K562 (cell line): ENCODE results near the gene TSC22D2. TPM values are rescaled to one million over a fixed set of nuclear protein-coding genes. Genes with fewer than 3 reads are reported as not detected.

ENCODE experiments used
- ATAC-seq: fragments of 200-7000 bp; cut with Tn5 transposase; 3 replicates; pipeline ENCODE4 v1.9.1; 2020; ENCODE audit warnings: moderate library complexity
- BruUV-seq: library from RNA; stranded (reverse); fragments of 400-500 nt; replicated peaks from 2 replicates; lab custom pipeline; 2021; lab: Mats Ljungman, UMichigan
- CTCF ChIA-PET: fragments of 300-600 bp; formaldehyde crosslinking; extraction: SDS; loops from one replicate; lab custom pipeline; 2021; ENCODE audit warnings: low intra/inter-chr PET ratio; lab: Yijun Ruan, JAX
- POLR2A ChIA-PET: fragments of 300-600, 350-650 bp; sonication (Branson Sonifier 250); formaldehyde crosslinking; extraction: SDS; loops from one replicate; lab custom pipeline; 2021; ENCODE audit warnings: antibody characterized with exemption, inconsistent platforms; lab: Yijun Ruan, JAX
- DNase-seq, 4 experiments: peaks; one replicate each; pipeline versions ENCODE4 v3.0.0 to v3.0.0-alpha.2; 2011 to 2018; ENCODE audit warnings: low spot score in 3 of 4, mixed read lengths in 3 of 4; ENCODE audit errors: extremely low read depth in 1 of 4
- FAIRE-seq: peaks from 2 replicates; lab custom pipeline; 2011; peaks lifted over from hg19 to GRCh38; lab: Jason Lieb, UNC
- H2AFZ ChIP-seq: 2 replicates; pipeline ENCODE4 v1.6.0; 2011; ENCODE audit warnings: low read depth, low read length, control low read depth, inconsistent platforms
- H3K27ac ChIP-seq: fragments of 200-600 bp; 3 replicates; pipeline ENCODE4 v1.8.0; 2011; ENCODE audit warnings: low read depth, mild to moderate bottlenecking, control low read depth, inconsistent platforms, low read length, moderate library complexity, mixed read lengths; ENCODE audit errors: extremely low read depth
- H3K27me3 ChIP-seq, 2 experiments: fragments of 300-600 bp in 1 of 2; 2 replicates in 1 of 2; 3 replicates in 1 of 2; pipeline versions ENCODE4 v1.6.0 to v1.8.0; 2011; ENCODE audit warnings: inconsistent platforms in 2 of 2, low read length in 2 of 2, mild to moderate bottlenecking in 1 of 2, mixed read lengths in 1 of 2, moderate library complexity in 1 of 2; ENCODE audit not compliant: control insufficient read depth in 2 of 2, insufficient read depth in 2 of 2
- H3K36me3 ChIP-seq: fragments of 300-600 bp; 3 replicates; pipeline ENCODE4 v1.8.0; 2011; ENCODE audit warnings: mild to moderate bottlenecking, low read length, inconsistent platforms; ENCODE audit not compliant: control insufficient read depth, insufficient read depth
- H3K4me1 ChIP-seq, 2 experiments: fragments of 200-600 bp in 1 of 2; replicated peaks in 1 of 2; 2 replicates in 1 of 2; 3 replicates in 1 of 2; pipeline versions ENCODE4 v1.5.1 to v1.8.0; 2011; ENCODE audit warnings: inconsistent platforms in 2 of 2, low read length in 2 of 2, mild to moderate bottlenecking in 1 of 2, mixed read lengths in 1 of 2, moderate library complexity in 1 of 2; ENCODE audit not compliant: control insufficient read depth in 2 of 2, insufficient read depth in 2 of 2
- H3K4me2 ChIP-seq: 2 replicates; pipeline ENCODE4 v1.6.1; 2011; ENCODE audit warnings: low read length, control low read depth, inconsistent platforms, mixed read lengths; ENCODE audit not compliant: insufficient read depth
- H3K4me3 ChIP-seq: fragments of 200-600 bp; sonication (generic), shearing (Covaris generic); 2 replicates; pipeline ENCODE4 v1.5.1; 2016; ENCODE audit warnings: control low read depth, inconsistent platforms
- H3K79me2 ChIP-seq: fragments of 200-600 bp; 3 replicates; pipeline ENCODE4 v1.8.0; 2011; ENCODE audit warnings: low read length, inconsistent platforms; ENCODE audit not compliant: control insufficient read depth, insufficient read depth
- H3K9ac ChIP-seq, 2 experiments: 2 replicates each; pipeline versions ENCODE4 v1.6.0 to v1.6.1; 2011; ENCODE audit warnings: low read depth in 2 of 2, low read length in 2 of 2, control low read depth in 1 of 2, inconsistent platforms in 1 of 2, mild to moderate bottlenecking in 1 of 2, mixed read lengths in 1 of 2; ENCODE audit not compliant: insufficient read depth in 1 of 2
- H3K9me1 ChIP-seq: one replicate; pipeline ENCODE4 v1.6.0; 2011; ENCODE audit warnings: inconsistent platforms, mild to moderate bottlenecking, low read length, moderate library complexity; ENCODE audit not compliant: control insufficient read depth, insufficient read depth
- H3K9me3 ChIP-seq: replicated peaks from 2 replicates; pipeline ENCODE4 v1.5.1; 2011; ENCODE audit warnings: low read depth, low read length, inconsistent platforms; ENCODE audit not compliant: control insufficient read depth, insufficient read depth
- H4K20me1 ChIP-seq: replicated peaks from 2 replicates; pipeline ENCODE4 v1.6.1; 2011; ENCODE audit warnings: low read length, inconsistent platforms, mixed read lengths; ENCODE audit not compliant: control insufficient read depth, insufficient read depth
- HDAC1 ChIP-seq, 2 experiments: fragments of 450-650 bp; IDR thresholded peaks; 2 replicates each; pipeline ENCODE4 v1.6.1; 2016 to 2017; ENCODE audit warnings: inconsistent platforms in 1 of 2, mild to moderate bottlenecking in 1 of 2, moderate library complexity in 1 of 2
- NR1H2 ChIP-seq: sonication (generic); formaldehyde crosslinking; IDR thresholded peaks from 2 replicates; pipeline ENCODE4 v1.4.0; 2020; ENCODE audit warnings: mild to moderate bottlenecking, missing genetic modification reagents
- RFX1 ChIP-seq: fragments of 450-650 bp; IDR thresholded peaks from 2 replicates; pipeline ENCODE4 v1.6.1; 2016; ENCODE audit warnings: mild to moderate bottlenecking, moderate library complexity
- RREB1 ChIP-seq: fragments of 250-450 bp; sonication (Bioruptor Pico); IDR thresholded peaks from 2 replicates; pipeline ENCODE4 v1.4.0; 2020
- ZBTB12 ChIP-seq: fragments of 250-450 bp; sonication (Bioruptor Pico); IDR thresholded peaks from 2 replicates; pipeline ENCODE4 v1.4.0; 2020
- ZBTB26 ChIP-seq: fragments of 450-650 bp; formaldehyde crosslinking; IDR thresholded peaks from 2 replicates; pipeline ENCODE4 v1.4.0; 2022; ENCODE audit warnings: missing genetic modification characterization
- ZBTB43 ChIP-seq: sonication (generic); formaldehyde crosslinking; IDR thresholded peaks from 2 replicates; pipeline ENCODE4 v1.8.0; 2023; ENCODE audit warnings: mild to moderate bottlenecking, missing genetic modification reagents
- ZBTB8A ChIP-seq: fragments of 450-650 bp; IDR thresholded peaks from 2 replicates; pipeline ENCODE4 v1.6.1; 2018; ENCODE audit warnings: mild to moderate bottlenecking, moderate library complexity; ENCODE audit not compliant: partially characterized antibody
- ZNF146 ChIP-seq: IDR thresholded peaks from one replicate; pipeline ENCODE4 v1.6.1; 2018; ENCODE audit warnings: missing compliant biosample characterization; ENCODE audit not compliant: unreplicated experiment
- ZNF444 ChIP-seq: fragments of 250-450 bp; sonication (Bioruptor Pico); IDR thresholded peaks from 2 replicates; pipeline ENCODE4 v1.4.0; 2020; ENCODE audit warnings: mild to moderate bottlenecking, moderate library complexity
- WGBS: fragments of 100-300 bp; shearing (Covaris generic); methylation state at CpG from one replicate; pipeline ENCODE4 v1.1.6; 2016; ENCODE audit warnings: low coverage, mixed read lengths; ENCODE audit not compliant: insufficient coverage; ENCODE audit errors: missing lambda C conversion rate; 5-methylcytosine and 5-hydroxymethylcytosine counted together
- in situ Hi-C: fragments of 300-500 bp; cut with MboI; formaldehyde crosslinking; loops from 4 replicates; pipeline ENCODE4 v1.15.0; 2018; ENCODE audit warnings: inconsistent platforms, mixed read lengths
- intact Hi-C: fragments of 100-400 bp; cut with micrococcal nuclease; formaldehyde crosslinking; loops from 2 replicates; pipeline ENCODE4 v1.14.2; 2022
- polyA plus RNA-seq, 8 experiments: library from polyadenylated mRNA; depleted of rRNA in 4 of 8; stranded (reverse) in 5 of 8; unstranded in 3 of 8; fragments of >200 nt; fragmentation: Nextera tagmentation in 2 of 8; fragmentation: Illumina TruSeq in 1 of 8; extraction: Ambion mirVana in 2 of 8; extraction: Trizol in 1 of 8; gene quantifications; 2 replicates each; pipeline versions ENCODE4 v1.2.1 to v1.2.3, GENCODE V29; 2011 to 2014; ENCODE audit warnings: inconsistent platforms in 1 of 8, missing spikeins in 1 of 8
- total RNA-seq, 7 experiments: library from RNA; depleted of rRNA in 6 of 7; stranded (reverse); fragments of >200 nt in 6 of 7; fragmentation: Illumina TruSeq in 2 of 7; extraction: Trizol in 2 of 7; gene quantifications; 2 replicates each; pipeline versions ENCODE4 v1.2.1 to v1.2.3, GENCODE V29; 2011 to 2021; ENCODE audit warnings: low replicate concordance in 1 of 7
- TF ChIP-seq, protein P1 (sequence below): conservative IDR thresholded peaks from 2 replicates; pipeline ENCODE4 v1.6.1; 2011; ENCODE audit warnings: low read depth, mild to moderate bottlenecking, low read length; ENCODE audit not compliant: control insufficient read depth

Gene TSC22D2
- total and polyA plus RNA-seq, 9 of the 15 experiments (the other 6 are each of a cell fraction or from before 2014, with no cell fraction given) = 5.5 to 44.0 (median 19.3) TPM

DNA sequence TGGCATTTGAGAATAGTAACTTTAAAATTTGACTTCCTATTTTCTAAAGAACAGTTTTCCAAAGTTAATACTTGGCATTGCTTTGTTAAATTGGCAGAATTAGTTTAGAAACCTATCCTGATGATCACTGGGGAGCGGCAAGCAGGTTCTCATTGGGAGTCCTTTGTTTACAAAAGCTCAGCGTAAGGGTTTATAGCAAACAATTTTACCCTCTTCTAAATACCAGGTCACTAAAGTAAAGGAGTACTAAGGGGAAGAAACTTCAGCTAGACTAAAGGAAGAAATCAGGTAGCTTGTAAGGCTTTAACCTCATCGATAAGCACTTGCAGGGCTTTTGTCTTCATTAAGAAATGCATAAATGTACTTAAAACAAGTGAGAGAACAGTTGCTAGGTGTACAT is 18.2 kb downstream of the TSC22D2 start:
- POLR2A ChIA-PET = interaction anchor here (1.1 to 4.8 kb wide), 5 partner anchors 11 to 132 kb away, joined by 3 to 30 read pairs (median 19); partner anchors contain the start of gene TSC22D2
- Histone ChIP-seq H3K4me1 (peaks cover 0 to 35% of the 10 kb centered on the region in 2 experiments; a peak in 3 of 5 replicates), H2AFZ (no peak overlapping the region), H3K9me3 (no peaks in the 10 kb centered on the region), H4K20me1 (peaks cover 7% of the 10 kb centered on the region; the same call in 1 of the 2 replicates), H3K9ac (no peak overlapping the region), H3K4me2 (no peak overlapping the region), H3K27ac (peak overlapping the region; percentile 10; the same call in 1 of the 3 replicates), H3K4me3 (no peak overlapping the region), H3K36me3 (peaks cover 78% of the 10 kb centered on the region), H3K79me2 (peaks cover 100% of the 10 kb centered on the region), H3K27me3 (no peaks in the 10 kb centered on the region), H3K9me1 (no peaks in the 10 kb centered on the region)
- intact Hi-C loops = no loop called here
- DNase-seq (no peak), ATAC-seq (no peak), FAIRE-seq (no peak)
- in situ Hi-C loops = no loop called here
- CTCF ChIA-PET = no interaction called here
- BruUV-seq = no TSS peak
- WGBS = 95% methylated on average over 3 of the region's 3 CpGs
- TF ChIP-seq, protein P1, sequence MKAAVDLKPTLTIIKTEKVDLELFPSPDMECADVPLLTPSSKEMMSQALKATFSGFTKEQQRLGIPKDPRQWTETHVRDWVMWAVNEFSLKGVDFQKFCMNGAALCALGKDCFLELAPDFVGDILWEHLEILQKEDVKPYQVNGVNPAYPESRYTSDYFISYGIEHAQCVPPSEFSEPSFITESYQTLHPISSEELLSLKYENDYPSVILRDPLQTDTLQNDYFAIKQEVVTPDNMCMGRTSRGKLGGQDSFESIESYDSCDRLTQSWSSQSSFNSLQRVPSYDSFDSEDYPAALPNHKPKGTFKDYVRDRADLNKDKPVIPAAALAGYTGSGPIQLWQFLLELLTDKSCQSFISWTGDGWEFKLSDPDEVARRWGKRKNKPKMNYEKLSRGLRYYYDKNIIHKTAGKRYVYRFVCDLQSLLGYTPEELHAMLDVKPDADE = no peak
- no peak for TF ChIP-seq ZBTB43 (CRISPR knock-in tag)
- no peak for TF ChIP-seq ZBTB8A
- no peak for TF ChIP-seq ZBTB12 (CRISPR knock-in tag)
- no peak for TF ChIP-seq ZNF146 (CRISPR knock-in tag)
- no peak for TF ChIP-seq NR1H2 (CRISPR knock-in tag)
- TF ChIP-seq ZNF444 (CRISPR knock-in tag) = no peak
- no peak for TF ChIP-seq ZBTB26 (CRISPR knock-in tag)
- TF ChIP-seq RREB1 (CRISPR knock-in tag) = no peak
- TF ChIP-seq HDAC1 (IDR thresholded peaks at IDR 0.05) = no peak
- TF ChIP-seq RFX1 = no peak
